ENCODE measurements around the gene ADCY5.

Gene ADCY5

GRCh38 chr3:123384256-123384655, 64.6 kb downstream of the ADCY5 start:
- no peak for DNase-seq

- no peak for DNase-seq
These were observed 65.5 kb downstream of the ADCY5 start for GRCh38 chr3:123383091-123384053.

- no peak for DNase-seq
These were observed 68.6 kb downstream of the ADCY5 start for GRCh38 chr3:123380261-123380660.

GRCh38 chr3:123379041-123379830, 69.7 kb downstream of the ADCY5 start:
- no peak for DNase-seq

GRCh38 chr3:123378409-123378915, 70.4 kb downstream of the ADCY5 start:
- DNase-seq, result no peak

- no peak for DNase-seq
These were observed 71.6 kb downstream of the ADCY5 start for GRCh38 chr3:123377243-123377740.

- no peak for DNase-seq
These were observed 72.2 kb downstream of the ADCY5 start for GRCh38 chr3:123376451-123377242.

- DNase-seq, result no peak
These were observed 73.6 kb downstream of the ADCY5 start for GRCh38 chr3:123375014-123375940.

GRCh38 chr3:123374016-123374415, 74.9 kb downstream of the ADCY5 start:
- no peak for DNase-seq

- DNase-seq, result no peak
These were observed 75.4 kb downstream of the ADCY5 start for GRCh38 chr3:123373474-123373987.

GRCh38 chr3:123372686-123373473, 76.0 kb downstream of the ADCY5 start:
- DNase-seq, result peak in 1 of 2 experiments; percentile 10

GRCh38 chr3:123371859-123372685, 76.8 kb downstream of the ADCY5 start:
- no peak for DNase-seq

GRCh38 chr3:123371426-123371825, 77.5 kb downstream of the ADCY5 start:
- no peak for DNase-seq

- DNase-seq, result no peak
These were observed 78.1 kb downstream of the ADCY5 start for GRCh38 chr3:123370819-123371218.

- DNase-seq, result no peak
These were observed 79.8 kb downstream of the ADCY5 start for GRCh38 chr3:123369085-123369484.

GRCh38 chr3:123367467-123368154, 81.3 kb downstream of the ADCY5 start:
- no peak for DNase-seq

GRCh38 chr3:123365450-123366143, 83.3 kb downstream of the ADCY5 start:
- DNase-seq, result peak; percentile 44 to 50

- DNase-seq, result peak in 1 of 2 experiments; percentile 11
These were observed 87.8 kb downstream of the ADCY5 start for GRCh38 chr3:123361071-123361470.

Data from SHP77 (cell line).